GM18507 (cell line): ENCODE measurements around the gene AGAP1.
"Not testable (repeated sequence)": the region's sequence is repeated elsewhere in the genome, so short reads cannot be mapped to it uniquely, and the experiment has no call there.

Experiments used
- DNase-seq: peaks from one replicate; pipeline ENCODE4 v3.0.0; 2011; ENCODE audit warnings: low read depth; ENCODE audit not compliant: insufficient read length; ENCODE audit errors: extremely low spot score
- FAIRE-seq: peaks from 2 replicates; lab custom pipeline; 2011; peaks lifted over from hg19 to GRCh38; lab: Jason Lieb, UNC

Gene AGAP1

DNA sequence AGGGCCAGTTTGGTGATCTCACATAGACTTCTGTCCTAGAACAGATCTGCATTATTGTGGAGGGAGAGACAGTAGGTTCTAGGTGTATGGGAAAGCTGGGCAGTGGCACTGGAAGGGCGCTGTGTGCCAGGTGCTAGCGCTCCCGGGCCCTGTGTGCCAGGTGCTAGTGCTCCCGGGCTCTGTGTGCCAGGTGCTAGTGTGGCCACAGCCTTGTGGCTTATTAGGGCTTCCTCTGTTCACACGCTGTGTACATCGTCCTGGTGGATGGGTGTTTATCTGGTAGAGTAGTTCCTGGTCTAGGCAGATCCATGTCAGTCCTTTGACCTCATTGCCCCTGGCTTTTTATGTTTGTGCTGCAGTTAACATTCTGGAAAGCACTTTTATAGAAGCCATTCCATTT is 263.4 kb downstream of the AGAP1 start:
- no peak for FAIRE-seq
- DNase-seq: no peak

DNA sequence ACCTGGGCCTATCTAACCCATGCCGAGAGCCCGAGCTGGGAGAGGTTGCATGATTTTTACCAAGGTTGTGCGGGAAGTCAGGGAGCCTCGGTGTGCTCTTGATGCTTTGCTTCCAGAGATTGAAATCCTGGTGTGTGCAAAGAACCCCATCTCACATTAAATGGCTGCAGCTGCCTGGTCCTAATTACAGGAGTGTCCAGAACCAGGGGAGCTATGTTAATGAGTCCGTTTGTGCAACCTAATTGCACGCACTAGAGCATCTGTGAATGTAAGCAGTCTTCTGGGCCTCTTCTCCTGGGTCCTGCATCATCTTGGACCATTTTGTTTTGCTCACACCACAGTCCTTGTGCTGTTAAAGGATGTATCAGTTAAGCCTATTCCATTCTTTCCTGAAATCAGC is 263.8 kb downstream of the AGAP1 start:
- DNase-seq (no peak), FAIRE-seq (no peak)

DNA sequence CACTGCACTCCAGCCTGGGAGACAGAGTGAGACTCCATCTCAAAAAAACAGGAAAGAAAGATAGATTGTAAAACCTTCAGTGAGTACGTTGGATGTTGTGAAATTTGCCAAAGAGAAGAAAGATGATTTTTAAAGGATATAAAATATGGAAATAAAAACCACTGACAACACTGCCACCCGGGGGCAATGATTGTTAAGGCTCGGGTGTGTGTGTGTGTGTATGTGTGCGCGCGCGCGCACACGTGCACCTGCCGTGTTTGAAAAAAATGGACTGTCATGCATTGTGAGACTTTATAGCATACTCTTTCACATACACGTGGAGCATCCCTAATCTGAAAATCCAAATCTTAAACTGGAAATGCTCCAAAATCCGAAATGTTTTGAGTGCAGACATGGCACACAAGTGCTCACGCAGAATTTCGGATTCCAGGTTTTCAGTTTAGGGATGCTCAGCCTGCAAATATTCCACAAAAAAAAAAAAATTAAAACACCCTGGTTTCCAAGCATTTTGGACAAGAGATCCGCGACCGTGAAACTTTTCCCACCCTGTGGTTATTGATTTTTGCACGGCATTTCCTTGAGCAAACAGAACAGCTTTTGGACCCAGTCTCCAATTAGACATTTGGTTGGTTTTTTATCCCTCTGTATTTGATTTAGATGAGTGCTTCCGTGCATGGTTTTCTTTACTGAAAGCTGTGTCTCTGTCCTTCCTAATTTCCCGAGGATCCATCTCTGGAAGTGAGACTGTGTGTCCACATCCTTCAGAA is 269.2 kb downstream of the AGAP1 start:
- FAIRE-seq (no peak), DNase-seq (no peak)

DNA sequence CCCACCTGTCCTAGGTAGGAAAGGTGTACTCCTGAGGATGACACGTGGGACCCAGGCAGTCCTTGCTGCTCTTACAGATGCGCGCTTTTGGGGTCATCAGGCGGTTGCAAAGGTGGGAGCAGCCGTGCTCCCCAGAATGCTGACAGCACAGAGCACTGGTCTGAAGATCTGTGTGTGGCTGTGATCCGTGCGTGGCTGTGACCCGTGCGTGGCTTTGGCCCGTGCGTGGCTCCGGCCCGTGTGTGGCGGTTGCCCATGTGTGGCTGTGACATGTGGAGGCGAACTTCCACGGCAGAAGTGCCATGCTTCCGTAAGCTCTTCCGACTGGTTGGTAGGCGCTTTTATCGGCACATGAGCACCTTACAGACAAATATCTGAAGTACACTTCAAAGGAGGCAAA is 270.0 kb downstream of the AGAP1 start:
- DNase-seq: no peak
- no peak for FAIRE-seq

DNA sequence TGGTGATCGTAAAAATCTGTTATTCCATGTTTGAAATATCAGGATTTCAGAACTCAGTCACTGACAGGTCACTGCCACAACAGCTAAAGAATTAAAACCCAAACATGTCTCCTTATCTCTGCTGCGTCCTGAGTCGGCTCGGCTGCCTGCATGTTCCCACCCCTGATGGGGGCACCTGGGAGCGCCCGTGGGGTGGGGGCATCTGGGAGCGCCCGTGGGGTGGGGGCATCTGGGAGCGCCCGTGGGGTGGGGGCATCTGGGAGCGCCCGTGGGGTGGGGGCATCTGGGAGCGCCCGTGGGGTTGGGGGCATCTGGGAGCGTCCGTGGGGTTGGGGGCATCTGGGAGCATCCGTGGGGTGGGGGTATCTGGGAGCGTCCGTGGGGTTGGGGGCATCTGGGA is 270.6 kb downstream of the AGAP1 start:
- not testable (repeated sequence) for DNase-seq, FAIRE-seq

DNA sequence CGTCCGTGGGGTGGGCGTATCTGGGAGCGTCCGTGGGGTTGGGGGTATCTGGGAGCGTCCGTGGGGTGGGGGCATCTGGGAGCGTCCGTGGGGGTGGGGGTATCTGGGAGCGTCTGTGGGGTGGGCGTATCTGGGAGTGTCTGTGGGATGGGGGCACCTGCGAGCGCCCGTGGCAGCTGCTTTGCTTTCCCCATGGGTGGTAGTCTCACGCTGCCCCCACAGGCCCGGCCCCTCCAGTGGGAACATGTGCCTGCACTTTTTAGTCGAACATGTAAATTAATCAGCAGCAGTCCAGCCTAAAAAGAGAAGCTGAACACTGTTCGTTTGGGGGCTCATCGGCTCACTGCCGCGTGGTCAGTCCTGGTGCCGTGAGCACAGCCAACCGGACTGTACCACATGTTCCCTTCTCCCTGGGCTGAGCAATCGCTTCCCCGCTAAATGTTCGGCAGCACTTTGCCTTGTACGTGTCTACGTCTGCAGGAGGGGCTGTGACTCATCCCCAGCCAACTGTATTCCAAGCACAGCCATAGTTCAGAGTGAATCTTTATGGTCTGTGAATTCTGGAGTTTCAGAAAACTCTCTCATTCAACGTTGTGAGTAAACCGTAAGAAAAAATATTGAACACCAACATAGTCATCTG is 271.5 kb downstream of the AGAP1 start:
- DNase-seq: no peak
- FAIRE-seq: no peak

DNA sequence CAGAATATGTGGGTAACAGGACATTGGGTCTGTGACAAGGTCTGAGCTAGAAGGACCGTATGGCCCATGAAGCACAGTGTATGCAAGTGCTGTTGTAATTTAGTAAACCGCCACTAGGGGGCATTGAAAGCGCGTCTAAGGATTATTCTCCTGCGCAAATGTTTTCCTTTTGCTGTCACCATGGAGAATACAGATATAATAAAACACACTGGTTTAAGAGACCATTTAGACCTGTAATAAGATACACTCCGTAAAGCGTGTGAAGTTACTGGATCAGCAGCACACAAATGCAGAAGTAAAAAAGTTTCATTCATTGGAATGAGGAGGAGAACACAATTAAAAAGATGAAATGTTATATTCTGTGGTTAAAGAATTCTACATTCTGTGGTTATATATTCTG is 272.4 kb downstream of the AGAP1 start:
- peak; percentile 18 for DNase-seq
- peak; percentile 87 for FAIRE-seq

DNA sequence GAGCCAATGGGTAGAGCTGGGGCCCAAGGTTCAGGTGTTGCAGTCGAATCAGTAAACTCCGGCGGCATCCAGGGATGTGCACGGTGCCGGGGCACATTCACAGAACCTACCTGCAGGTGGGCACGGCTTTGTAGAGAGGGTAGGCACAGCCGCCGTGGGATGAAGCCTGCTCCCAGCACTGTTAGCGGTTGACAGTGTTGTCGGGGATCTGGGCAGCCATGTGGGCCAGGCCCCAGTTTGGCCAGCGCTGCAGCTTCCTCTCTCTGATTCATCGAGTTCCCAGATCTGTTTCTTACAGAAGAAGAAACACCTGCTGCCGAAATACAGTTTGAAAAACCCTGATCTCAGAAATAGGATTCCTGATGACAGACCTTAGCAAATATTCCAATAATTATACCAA is 274.8 kb downstream of the AGAP1 start:
- DNase-seq: no peak
- no peak for FAIRE-seq

DNA sequence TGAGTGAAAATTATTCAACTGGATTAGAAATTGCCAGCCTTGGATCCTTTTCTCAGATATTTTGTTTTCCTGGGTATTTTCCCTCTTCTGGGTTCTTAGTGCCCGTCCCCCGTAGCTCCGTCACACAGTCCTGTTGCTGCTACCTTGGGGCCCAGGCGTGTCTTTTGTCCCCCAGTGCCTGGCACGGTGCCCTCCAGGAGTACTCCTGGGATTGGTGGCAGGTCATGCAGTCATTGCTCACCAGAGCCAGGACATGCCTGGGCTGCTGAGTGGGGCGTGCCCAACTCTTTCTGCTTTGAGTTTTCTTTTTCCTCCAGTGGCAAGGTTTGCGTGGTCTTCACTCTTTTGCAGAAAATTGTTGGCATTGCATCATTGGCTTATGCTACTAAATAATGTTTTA is 275.2 kb downstream of the AGAP1 start:
- DNase-seq: no peak
- no peak for FAIRE-seq

DNA sequence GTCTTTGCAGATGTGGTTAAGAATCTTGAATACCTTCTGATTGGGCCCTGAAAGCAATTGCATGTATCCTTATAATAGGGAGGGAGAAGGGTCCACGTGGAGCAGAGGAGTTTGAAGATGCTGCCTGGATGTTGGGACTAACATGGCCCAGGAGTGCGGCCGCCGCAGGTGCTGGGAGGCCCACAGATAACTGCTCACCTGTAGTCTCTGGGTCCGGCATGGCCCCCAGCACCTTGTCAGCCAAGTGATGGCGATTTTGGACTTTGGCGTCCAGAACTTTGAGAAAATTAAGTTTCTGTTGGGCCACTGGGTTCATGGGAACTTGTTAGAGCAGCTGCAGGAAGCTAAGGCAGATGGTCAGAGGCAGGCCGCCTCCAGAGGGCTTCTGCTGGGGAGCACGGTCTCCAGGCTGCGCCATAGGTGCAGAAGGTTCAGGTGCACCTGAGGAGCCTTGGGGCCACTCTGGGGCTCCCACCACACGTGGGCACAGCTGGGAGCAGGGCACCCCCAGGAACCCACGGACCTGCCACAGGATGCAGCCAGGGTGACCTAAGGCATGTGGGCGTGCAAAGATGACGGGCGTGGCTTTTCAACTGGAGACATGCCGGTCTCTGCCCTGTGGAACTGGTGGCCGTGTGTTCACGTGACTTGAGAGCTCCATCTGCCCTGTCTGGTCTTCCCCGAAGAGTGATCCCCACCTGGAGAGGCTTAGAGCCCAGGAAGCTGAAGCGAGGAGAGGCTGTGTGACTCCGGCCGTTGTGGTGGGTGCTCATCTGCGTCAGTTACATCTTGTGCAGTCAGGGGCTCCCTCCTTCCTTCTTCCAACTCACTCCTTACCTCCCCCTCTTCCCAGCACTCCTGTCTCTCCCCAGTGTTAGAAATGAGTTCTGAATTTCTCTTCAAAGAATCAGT is 277.3 kb downstream of the AGAP1 start:
- FAIRE-seq: no peak
- no peak for DNase-seq

DNA sequence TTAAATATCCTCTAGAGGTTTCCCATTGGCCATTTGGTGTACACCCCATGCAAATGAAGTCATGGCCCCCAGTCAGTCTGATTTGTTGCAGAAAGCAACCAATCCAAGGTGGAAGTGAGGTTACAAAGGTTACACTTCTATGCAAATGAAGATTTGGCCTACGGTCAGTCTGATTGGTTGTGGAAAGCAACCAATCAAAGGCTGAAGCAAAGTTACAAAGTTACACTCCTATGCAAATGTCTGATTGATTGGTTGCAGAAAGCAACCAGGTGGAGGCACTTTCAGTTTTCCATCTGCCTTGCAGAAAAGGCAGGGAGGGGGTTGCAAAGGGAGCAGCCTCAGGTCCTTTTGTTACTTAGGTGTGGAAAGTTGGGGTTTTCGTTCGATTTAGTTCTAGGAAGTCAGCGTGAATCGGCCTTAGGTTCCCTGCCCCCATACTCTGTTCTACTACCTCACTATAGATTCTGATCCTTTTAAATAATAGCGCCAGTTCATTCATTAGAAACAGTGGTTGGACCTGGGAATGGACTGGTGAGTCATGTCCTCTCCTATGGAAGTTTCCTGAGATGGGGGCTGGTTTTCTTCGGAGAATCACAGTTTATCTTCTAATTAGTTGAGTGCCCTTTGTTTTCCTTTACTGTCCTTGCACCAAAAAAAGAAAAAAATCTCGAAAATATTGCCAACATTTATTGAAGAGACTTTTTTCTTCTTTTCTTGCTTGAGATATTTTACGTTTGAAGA is 279.5 kb downstream of the AGAP1 start:
- no peak for DNase-seq
- FAIRE-seq: no peak

DNA sequence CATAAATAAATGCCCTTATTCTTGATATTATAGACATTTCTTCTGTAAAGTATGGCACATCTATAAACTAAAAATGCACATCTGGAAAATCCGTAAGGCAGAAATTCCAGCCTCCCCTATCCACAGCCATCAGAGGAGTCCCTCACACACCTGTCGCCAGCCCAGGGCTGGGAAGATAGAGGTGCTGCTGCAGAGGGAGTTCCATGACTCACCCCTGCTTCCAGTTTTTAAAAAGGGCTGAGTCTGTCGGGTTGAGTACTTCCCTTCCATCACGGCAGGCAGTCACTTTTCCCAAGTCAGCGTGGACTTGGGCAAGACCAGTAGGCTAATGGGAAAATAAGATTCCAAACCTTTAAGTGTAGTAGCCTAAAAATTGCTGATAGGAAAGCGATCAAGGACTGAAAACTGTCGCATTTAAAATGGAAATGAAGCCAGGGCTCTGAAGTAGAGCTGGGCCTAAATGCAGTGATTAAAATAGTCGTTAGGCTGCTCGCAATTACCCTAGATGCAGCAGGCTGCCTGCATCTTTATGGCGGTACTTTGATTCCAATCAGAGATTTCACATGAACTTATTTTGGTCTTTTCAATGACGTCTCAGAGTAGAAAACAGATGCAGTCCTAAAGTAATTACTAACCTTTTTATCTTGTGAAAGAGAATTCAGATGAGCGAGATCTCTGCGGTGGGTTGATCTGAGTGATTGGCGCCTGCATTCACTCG is 280.5 kb downstream of the AGAP1 start:
- DNase-seq (no peak), FAIRE-seq (no peak)

DNA sequence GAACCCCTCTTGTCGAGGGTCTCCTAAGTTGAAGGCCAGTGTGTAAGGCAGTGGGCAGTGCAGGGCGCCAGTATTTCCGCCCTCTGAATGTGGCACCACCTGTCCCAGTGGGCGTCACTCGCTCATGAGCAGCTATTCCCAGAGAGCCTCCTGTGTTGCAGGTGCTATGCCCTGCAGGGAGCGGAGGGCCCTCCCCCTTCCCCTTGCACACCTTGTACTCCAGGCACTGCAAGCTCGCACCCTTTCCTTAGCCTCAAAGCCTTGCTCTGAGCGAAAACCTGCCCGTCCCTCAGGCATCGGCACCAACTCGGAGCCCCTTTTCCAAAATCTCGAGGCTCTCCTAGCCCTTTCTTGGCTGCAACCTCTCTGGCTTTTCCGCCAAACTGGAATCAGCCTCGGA is 282.7 kb downstream of the AGAP1 start:
- no peak for FAIRE-seq
- DNase-seq: no peak

DNA sequence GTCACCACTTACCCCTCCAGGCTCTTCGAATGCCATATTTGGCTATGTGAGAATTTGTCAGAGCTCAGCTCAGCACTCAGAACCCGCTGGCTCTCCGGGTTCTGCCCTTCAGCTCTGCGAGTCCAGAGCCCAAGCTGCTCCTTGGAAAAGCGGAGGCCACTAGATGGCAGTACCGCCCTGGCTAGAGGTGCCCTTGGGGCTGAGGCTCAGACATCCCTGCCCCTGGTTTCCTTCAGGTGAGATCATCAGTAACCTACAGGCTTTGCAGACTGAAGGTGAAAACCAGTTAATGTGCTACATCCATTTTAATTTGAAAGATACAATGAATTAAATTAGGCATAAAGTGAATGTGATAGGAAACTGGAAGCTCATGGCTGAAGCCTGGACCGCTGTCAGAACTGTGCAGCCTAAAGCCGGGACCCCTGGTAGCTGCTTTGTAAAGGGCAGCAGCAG is 285.6 kb downstream of the AGAP1 start:
- peak; percentile 30 for DNase-seq
- peak; percentile 81 for FAIRE-seq

DNA sequence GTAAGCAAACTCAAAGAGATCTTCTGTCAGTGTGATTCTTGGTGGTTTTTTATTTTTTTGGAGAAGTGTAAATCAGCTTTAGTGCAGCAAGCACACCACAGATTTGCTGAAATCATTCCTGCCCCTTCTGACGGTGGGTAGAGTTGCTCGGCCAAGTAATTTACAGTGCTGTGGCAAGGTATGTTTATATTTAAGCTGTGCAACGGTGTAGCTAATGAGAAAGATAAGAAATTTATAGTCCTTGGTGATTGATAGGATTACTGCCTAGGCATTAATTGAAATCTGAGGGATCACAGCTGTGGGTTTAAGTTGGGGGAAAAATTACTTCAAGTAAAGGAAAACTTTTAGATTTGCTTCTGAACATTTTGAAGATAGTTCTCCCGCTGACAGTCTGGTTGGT is 286.6 kb downstream of the AGAP1 start:
- no peak for FAIRE-seq
- DNase-seq: no peak

DNA sequence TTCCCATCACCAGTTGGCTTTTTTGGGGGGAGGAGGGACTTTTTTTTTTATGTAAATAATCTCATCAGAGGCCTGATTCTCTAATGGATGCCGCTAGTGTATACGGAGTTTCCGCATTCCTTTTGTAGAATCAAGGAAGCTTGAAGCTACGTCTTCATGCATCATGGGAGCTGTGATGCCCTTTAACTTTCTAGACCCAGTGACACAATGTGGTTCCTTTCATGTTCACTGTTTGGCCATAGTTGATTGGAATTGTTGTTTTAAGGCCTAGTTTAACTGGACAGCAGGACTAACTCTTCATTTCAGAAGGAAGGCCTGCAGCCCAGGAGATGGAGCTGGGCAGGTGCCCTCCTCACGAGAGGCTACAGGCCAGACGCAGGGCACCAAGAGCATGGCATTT is 287.9 kb downstream of the AGAP1 start:
- FAIRE-seq: no peak
- DNase-seq: no peak

DNA sequence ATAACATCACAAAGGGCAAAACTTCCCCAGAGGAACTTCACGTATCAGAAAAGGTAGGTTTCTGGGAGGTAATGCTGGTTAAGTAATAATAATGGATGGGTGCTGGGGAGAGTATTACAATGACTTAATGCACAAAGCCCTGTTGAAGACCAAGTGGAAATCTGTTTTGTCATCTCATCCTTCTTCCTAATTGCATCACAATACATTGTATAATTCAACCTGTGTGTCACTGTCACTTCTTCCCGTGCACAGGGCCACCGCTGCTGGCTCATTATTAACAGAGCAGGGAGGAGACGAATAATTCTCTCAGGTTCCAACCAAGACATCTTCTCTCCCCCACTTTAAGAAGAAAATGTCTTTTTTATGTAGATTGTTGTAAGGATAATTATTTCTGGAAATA is 290.9 kb downstream of the AGAP1 start:
- FAIRE-seq (no peak), DNase-seq (no peak)

DNA sequence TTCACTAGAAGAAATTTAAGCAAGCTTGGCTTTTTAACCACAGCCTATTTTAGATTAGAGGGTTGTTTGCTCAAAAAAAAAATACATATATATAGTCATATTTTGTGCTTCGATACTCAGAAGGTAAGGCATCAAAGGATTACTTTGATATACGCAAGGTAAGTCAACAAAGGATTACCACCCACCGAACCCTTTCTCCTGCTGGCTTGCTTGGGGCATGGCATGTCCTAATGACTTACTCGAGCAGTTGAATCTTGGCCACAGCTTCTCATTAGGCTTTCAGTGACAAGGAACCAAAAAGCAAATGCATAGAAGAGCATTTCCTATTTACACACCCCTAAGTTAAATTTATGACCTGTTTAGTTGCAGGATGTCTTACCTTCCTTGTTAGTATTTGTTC is 295.7 kb downstream of the AGAP1 start:
- FAIRE-seq (no peak), DNase-seq (no peak)

DNA sequence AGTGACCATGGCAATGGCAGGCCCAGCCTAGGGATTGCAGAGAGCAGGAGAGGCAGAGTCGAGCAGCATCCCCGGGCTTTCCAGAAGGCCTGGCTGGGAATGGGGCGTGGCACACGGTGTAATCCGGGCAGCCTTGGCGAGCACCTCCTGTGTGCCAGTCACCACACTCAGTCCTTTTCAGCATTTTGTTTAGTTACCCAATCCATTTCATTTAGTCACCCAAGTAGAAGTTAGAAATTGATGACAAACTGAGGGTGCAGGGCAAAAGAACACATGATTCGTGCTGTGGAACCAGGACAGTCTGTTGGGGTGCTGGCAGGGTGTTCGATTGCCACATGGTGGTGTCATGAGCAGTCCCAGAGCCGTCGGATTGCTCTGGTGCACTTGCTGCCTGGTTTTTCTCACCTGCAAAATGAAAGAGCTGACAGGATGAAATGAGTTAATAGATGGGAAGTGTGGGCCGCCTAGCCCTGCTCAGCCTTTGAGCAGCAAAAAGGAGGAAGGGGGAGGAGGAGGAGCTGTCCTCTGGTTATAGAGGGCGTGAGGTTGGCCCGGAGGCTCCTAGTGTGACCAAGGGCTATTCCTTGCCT is 299.4 kb downstream of the AGAP1 start:
- DNase-seq: no peak
- no peak for FAIRE-seq
